ELF-1 (cell line): ENCODE data around the gene CLEC2A.
"Not testable (repeated sequence)": the region's sequence is repeated elsewhere in the genome, so short reads cannot be mapped to it uniquely, and the experiment has no call there.

Source experiments
- DNase-seq: peaks from one replicate; pipeline ENCODE4 v3.0.0-alpha.2; 2016; ENCODE audit warnings: low read depth, low spot score

Gene CLEC2A

DNA sequence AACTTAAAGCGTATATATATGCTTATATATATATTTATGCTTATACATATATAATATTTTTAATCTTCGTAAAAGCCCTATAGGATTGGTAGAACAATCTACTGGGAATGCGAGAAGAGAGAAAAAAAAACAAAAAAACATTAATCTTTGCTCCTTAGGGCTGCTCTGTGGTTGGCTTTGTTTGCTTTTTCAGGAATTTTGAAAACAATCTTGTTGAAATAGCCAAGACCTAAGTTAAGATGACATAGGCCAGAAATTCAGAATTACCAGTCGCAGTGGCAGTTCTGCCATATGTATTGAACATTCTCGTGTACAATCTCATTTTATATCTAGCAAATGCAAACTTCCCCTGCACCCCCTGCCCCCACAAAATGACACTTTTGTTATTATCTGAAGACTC, 50.2 kb downstream of the CLEC2A start:
- DNase-seq: no peak

- DNase-seq: no peak
Measured at GRCh38 chr12:9881246-9881645, 50.9 kb downstream of the CLEC2A start, which contains the start of gene KLRF2. KLRF2 (plus strand) TSS chr12:9881489; CDS start chr12:9881596, 107 bp downstream.

DNA sequence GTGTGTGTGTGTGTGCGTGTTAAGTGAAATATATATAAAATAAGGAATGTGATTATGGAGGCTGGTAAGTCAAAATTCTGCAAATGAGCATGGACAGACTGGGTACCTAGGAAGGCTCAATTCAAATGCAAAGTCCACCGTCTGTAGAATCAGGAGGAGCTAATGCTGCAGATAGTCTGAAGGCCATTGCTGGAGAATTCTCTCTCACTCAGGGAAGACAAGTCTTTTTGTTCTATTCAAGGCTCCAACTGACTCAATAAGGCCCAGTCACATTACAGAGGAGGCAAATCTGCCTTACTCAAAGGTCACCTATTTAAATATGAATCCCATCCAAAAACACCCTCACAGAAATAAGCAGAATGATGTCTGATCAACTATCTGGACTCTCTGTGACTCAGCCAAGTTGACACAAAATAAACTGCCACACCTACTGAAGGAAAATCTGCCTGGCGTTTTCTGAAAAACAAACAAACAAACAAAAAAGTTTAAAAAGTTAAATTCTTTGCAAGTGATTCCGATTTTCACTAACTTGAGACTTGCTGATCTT, 51.6 kb downstream of the CLEC2A start:
- DNase-seq: no peak

- not testable (repeated sequence) for DNase-seq
Measured at GRCh38 chr12:9876120-9876519, 56.0 kb downstream of the CLEC2A start.

- DNase-seq: peak; percentile 62
Measured at GRCh38 chr12:9872742-9873141, 59.4 kb downstream of the CLEC2A start.

- DNase-seq: no peak
Measured at GRCh38 chr12:9872162-9872561, 60.0 kb downstream of the CLEC2A start.

DNA sequence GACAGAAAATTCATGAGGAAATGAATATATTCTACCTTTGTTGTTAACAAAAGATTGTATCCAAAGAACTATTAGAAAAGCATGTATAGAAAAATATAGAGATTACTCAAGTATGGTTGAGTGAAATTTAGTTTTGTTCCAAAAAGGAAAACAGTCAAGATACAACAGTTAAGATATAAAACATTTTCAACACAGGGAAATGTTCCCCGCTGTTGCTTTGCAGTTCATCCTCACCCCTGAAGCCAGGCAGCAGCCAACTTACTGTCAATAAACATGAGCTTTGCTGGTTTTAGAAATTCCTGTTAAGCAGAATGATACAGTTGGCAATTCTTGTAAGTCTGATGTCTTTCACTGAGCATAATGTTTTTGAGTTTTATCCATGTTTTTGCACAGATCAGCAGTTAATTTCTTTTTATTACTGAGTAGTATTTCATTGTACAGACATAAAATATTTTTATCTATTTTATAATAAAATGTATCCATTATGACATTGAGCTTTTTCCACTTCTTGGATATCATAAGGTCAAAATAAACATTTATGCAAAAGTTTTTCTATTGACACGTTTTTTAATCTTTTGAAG, 61.8 kb downstream of the CLEC2A start:
- no peak for DNase-seq

DNA sequence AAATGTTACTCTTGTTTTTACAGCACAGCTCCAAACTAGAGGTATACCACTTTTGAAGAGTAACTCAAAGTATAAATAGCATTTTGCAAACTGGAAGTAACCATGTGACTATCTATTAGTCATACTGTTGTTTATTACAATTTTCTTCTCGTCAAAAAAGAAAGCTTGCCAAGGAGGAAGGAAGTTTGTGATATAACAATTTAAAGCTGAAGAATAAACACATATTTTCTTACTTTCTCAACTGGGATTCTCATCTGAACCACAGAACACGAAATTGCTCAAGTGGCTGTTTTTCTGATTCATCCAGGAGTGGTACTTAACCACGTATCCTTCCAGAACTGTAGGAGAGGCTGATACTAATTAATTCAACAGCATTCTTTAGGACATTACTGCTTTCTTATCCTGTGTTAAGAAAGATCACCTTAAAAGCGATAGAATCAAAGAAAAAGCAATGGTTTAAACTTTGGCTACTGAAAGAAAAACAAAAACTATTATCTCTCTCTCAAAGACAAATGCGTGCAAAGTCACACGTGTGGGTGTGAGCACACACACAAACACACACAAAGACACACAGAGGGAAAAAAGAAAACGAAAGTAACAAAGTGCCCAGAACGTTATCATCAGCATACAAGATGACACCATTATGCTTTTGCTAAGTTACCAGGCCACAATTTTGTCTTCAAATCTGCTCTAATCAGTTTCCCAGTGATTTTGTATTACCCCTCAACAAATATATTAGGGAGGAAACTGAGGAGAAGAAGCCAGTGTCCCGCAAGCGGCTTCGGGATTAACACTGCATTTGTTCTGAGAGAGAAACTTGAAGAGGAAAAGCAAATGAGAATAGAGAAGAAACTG, 62.6 kb downstream of the CLEC2A start, which contains the start of gene CLEC2B:
TSS of gene CLEC2B (minus strand) at position 48 of the 855 bp plus-strand sequence.
- no peak for DNase-seq

GRCh38 chr12:9868951-9869306, 63.2 kb downstream of the CLEC2A start:
- DNase-seq: no peak

DNA sequence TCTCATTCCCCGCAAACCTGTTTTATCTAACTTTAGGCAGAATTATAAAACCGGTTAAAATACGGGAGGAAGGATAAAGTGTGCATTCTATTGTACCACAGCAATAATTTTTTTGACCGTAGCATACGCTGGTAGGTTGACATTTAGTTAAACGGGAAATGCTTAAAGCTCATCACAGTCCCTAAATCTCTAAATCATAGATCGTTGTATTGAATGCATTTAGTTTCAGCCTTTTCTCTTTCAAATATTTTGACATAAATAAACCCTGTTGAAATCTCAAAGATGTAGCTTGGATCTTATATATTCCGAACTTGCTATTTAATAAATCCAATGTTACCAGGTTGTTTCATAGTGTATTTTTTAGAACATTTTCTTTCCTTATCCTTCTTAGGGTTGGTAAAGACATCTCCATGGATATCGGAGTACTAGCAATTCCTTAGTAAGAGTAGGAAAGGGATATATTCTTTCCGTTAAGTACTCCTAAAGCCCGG, 63.8 kb downstream of the CLEC2A start:
- no peak for DNase-seq

GRCh38 chr12:9867531-9867930, 64.6 kb downstream of the CLEC2A start:
- no peak for DNase-seq

- no peak for DNase-seq
Measured at GRCh38 chr12:9866860-9867269, 65.3 kb downstream of the CLEC2A start.

- no peak for DNase-seq
Measured at GRCh38 chr12:9864913-9865675, 67.1 kb downstream of the CLEC2A start.
